H9 (cell line): Measurements from ENCODE around the gene ADAMTS15. TPM values are rescaled to one million over a fixed set of nuclear protein-coding genes. Genes with fewer than 3 reads are reported as not detected.

Source experiments
- DNase-seq: peaks from one replicate; pipeline ENCODE4 v3.0.0-alpha.2; 2017
- H2AFZ ChIP-seq: one replicate; pipeline ENCODE4 v1.6.1; 2013; ENCODE audit warnings: mild to moderate bottlenecking, low read length, control low read depth, moderate library complexity
- H2AK5ac ChIP-seq: 2 replicates; pipeline ENCODE4 v1.6.1; 2013; ENCODE audit warnings: low read length, control low read depth, mixed read lengths; ENCODE audit not compliant: insufficient read length
- H2BK120ac ChIP-seq: one replicate; pipeline ENCODE4 v1.6.1; 2013; ENCODE audit warnings: low read depth, mild to moderate bottlenecking, low read length, control low read depth, inconsistent platforms; ENCODE audit not compliant: poor library complexity, severe bottlenecking
- H2BK12ac ChIP-seq: 2 replicates; pipeline ENCODE4 v1.6.1; 2013; ENCODE audit warnings: low read length, control low read depth, mixed read lengths, low read depth; ENCODE audit not compliant: insufficient read length
- H2BK15ac ChIP-seq: 2 replicates; pipeline ENCODE4 v1.6.1; 2013; ENCODE audit warnings: low read depth, low read length, control low read depth
- H2BK20ac ChIP-seq: one replicate; pipeline ENCODE4 v1.6.1; 2013; ENCODE audit warnings: low read depth, mild to moderate bottlenecking, low read length, control low read depth, inconsistent platforms; ENCODE audit not compliant: poor library complexity, severe bottlenecking
- H2BK5ac ChIP-seq: 2 replicates; pipeline ENCODE4 v1.6.1; 2013; ENCODE audit warnings: low read length, control low read depth, mixed read lengths; ENCODE audit not compliant: insufficient read length
- H3K14ac ChIP-seq: 2 replicates; pipeline ENCODE4 v1.6.1; 2013; ENCODE audit warnings: low read length, control low read depth; ENCODE audit not compliant: insufficient read depth
- H3K18ac ChIP-seq: 2 replicates; pipeline ENCODE4 v1.6.1; 2013; ENCODE audit warnings: low read depth, mild to moderate bottlenecking, mixed read lengths, low read length, control low read depth; ENCODE audit not compliant: insufficient read length
- H3K23ac ChIP-seq: 2 replicates; pipeline ENCODE4 v1.6.1; 2013; ENCODE audit warnings: low read length, control low read depth, mixed read lengths, low read depth; ENCODE audit not compliant: insufficient read length
- H3K23me2 ChIP-seq: 2 replicates; pipeline ENCODE4 v1.6.1; 2013; ENCODE audit warnings: low read depth, mild to moderate bottlenecking, mixed read lengths, low read length, control low read depth; ENCODE audit not compliant: insufficient read length, poor library complexity, severe bottlenecking
- H3K27ac ChIP-seq: 2 replicates; pipeline ENCODE4 v1.5.1; 2013; ENCODE audit warnings: low read length, control low read depth, mixed read lengths, low read depth; ENCODE audit not compliant: insufficient read length
- H3K27me3 ChIP-seq: 2 replicates; pipeline ENCODE4 v1.6.1; 2013; ENCODE audit warnings: low read length, control low read depth, inconsistent platforms; ENCODE audit not compliant: insufficient read depth
- H3K4ac ChIP-seq: 2 replicates; pipeline ENCODE4 v1.6.1; 2013; ENCODE audit warnings: low read depth, mild to moderate bottlenecking, control low read depth, inconsistent platforms, low read length, moderate library complexity
- H3K4me1 ChIP-seq: 2 replicates; pipeline ENCODE4 v1.6.1; 2013; ENCODE audit warnings: low read length, control low read depth, inconsistent platforms; ENCODE audit not compliant: insufficient read depth
- H3K4me2 ChIP-seq: 2 replicates; pipeline ENCODE4 v1.6.1; 2013; ENCODE audit warnings: low read length, control low read depth, mixed read lengths; ENCODE audit not compliant: insufficient read length, insufficient read depth
- H3K56ac ChIP-seq: 2 replicates; pipeline ENCODE4 v1.6.1; 2013; ENCODE audit warnings: low read depth, mild to moderate bottlenecking, mixed read lengths, low read length, control low read depth; ENCODE audit not compliant: insufficient read length
- H3K79me1 ChIP-seq: 2 replicates; pipeline ENCODE4 v1.6.1; 2013; ENCODE audit warnings: low read depth, mild to moderate bottlenecking, moderate library complexity, low read length, control low read depth, inconsistent platforms; ENCODE audit not compliant: insufficient read depth, poor library complexity, severe bottlenecking
- H3K79me2 ChIP-seq: 2 replicates; pipeline ENCODE4 v1.6.1; 2013; ENCODE audit warnings: low read length, control low read depth, inconsistent platforms; ENCODE audit not compliant: insufficient read depth
- H3K9ac ChIP-seq: 2 replicates; pipeline ENCODE4 v1.6.1; 2013; ENCODE audit warnings: low read length, control low read depth, mixed read lengths; ENCODE audit not compliant: insufficient read length; ENCODE audit errors: extremely low read depth
- H3K9me3 ChIP-seq: one replicate; pipeline ENCODE4 v1.6.1; 2013; ENCODE audit warnings: low read depth, low read length, inconsistent platforms; ENCODE audit not compliant: control insufficient read depth
- H3T11ph ChIP-seq: one replicate; pipeline ENCODE4 v1.6.1; 2013; ENCODE audit warnings: mild to moderate bottlenecking, low read length, control low read depth, inconsistent platforms
- H4K20me1 ChIP-seq: one replicate; pipeline ENCODE4 v1.6.1; 2013; ENCODE audit not compliant: control insufficient read depth, insufficient read length, insufficient read depth
- H4K5ac ChIP-seq: 2 replicates; pipeline ENCODE4 v1.6.1; 2013; ENCODE audit warnings: low read depth, mild to moderate bottlenecking, mixed read lengths, low read length, control low read depth; ENCODE audit not compliant: insufficient read length
- H4K8ac ChIP-seq: replicated peaks from 2 replicates; pipeline ENCODE4 v1.6.1; 2013; ENCODE audit warnings: low read length, control low read depth, mixed read lengths, low read depth; ENCODE audit not compliant: insufficient read length
- H4K91ac ChIP-seq: 2 replicates; pipeline ENCODE4 v1.6.1; 2013; ENCODE audit warnings: low read depth, mild to moderate bottlenecking, moderate library complexity, mixed read lengths, low read length, control low read depth; ENCODE audit not compliant: insufficient read length
- H3K27ac Mint-ChIP-seq, 3 experiments: 2 replicates in 2 of 3; 3 replicates in 1 of 3; pipeline ENCODE4 v1.8.0; 2020 to 2021; ENCODE audit warnings: mixed read lengths in 3 of 3, mild to moderate bottlenecking in 1 of 3, moderate library complexity in 1 of 3
- H3K27me3 Mint-ChIP-seq: 2 replicates; pipeline ENCODE4 v1.8.0; 2021; ENCODE audit warnings: low read depth, mild to moderate bottlenecking, moderate library complexity, mixed read lengths
- H3K36me3 Mint-ChIP-seq, 3 experiments: 2 replicates in 2 of 3; 3 replicates in 1 of 3; pipeline ENCODE4 v1.8.0; 2020 to 2021; ENCODE audit warnings: low read depth in 3 of 3, mixed read lengths in 3 of 3; ENCODE audit not compliant: insufficient read depth in 1 of 3
- H3K4me1 Mint-ChIP-seq, 2 experiments: 2 replicates each; pipeline ENCODE4 v1.8.0; 2020; ENCODE audit warnings: mixed read lengths in 2 of 2
- H3K4me3 Mint-ChIP-seq, 2 experiments: 2 replicates in 1 of 2; 3 replicates in 1 of 2; pipeline ENCODE4 v1.8.0; 2020 to 2021; ENCODE audit warnings: mild to moderate bottlenecking in 2 of 2, mixed read lengths in 2 of 2, moderate library complexity in 1 of 2
- H3K9me3 Mint-ChIP-seq, 2 experiments: 2 replicates in 1 of 2; 3 replicates in 1 of 2; pipeline ENCODE4 v1.8.0; 2020; ENCODE audit warnings: mild to moderate bottlenecking in 2 of 2, mixed read lengths in 2 of 2, moderate library complexity in 1 of 2
- WGBS: extraction: QIAGEN DNeasy Blood & Tissue Kit; methylation state at CpG from one replicate; pipeline ENCODE4 v1.1.7; 2013; ENCODE audit warnings: missing lambda C conversion rate, low lambda C conversion rate, mixed read lengths; ENCODE audit not compliant: insufficient read length; ENCODE audit errors: extremely low coverage; 5-methylcytosine and 5-hydroxymethylcytosine counted together
- total RNA-seq: library from RNA; stranded (reverse); gene quantifications from 2 replicates; pipeline ENCODE4 v1.2.1, GENCODE V29; 2021
- TF ChIP-seq, protein P1 (sequence below): fragments of 200-600 bp; sonication (generic); conservative IDR thresholded peaks from 3 replicates; pipeline ENCODE4 v1.8.0; 2021; ENCODE audit warnings: antibody characterized with exemption, mild to moderate bottlenecking

Gene ADAMTS15
- total RNA-seq, 1 experiment from 2014 or later, result 1.3 TPM

GRCh38 chr11:130441719-130442118 is 6.7 kb upstream of the ADAMTS15 start:
- H2BK20ac ChIP-seq, result no peak overlapping the region
- no peak overlapping the region for H3K4me2 ChIP-seq
- no peaks in the 10 kb centered on the region for H3K9me3 ChIP-seq
- no peak overlapping the region for H2BK5ac ChIP-seq
- no peak overlapping the region for H2AK5ac ChIP-seq
- no peak overlapping the region for H3K9ac ChIP-seq
- H3K14ac ChIP-seq, result no peak overlapping the region
- no peak for DNase-seq
- no peak overlapping the region for H2BK12ac ChIP-seq
- H4K91ac ChIP-seq, result no peak overlapping the region
- no peaks in the 10 kb centered on the region for H3K4me1 Mint-ChIP-seq
- H2BK120ac ChIP-seq, result no peak overlapping the region
- H3K27me3 ChIP-seq, result no peaks in the 10 kb centered on the region
- H3T11ph ChIP-seq, result no peak overlapping the region
- no peak overlapping the region for H2AFZ ChIP-seq
- no peak overlapping the region for H3K56ac ChIP-seq
- H3K9me3 Mint-ChIP-seq, result no peaks in the 10 kb centered on the region; a peak in 2 of 5 replicates
- H3K4ac ChIP-seq, result no peak overlapping the region
- no peaks in the 10 kb centered on the region for H4K20me1 ChIP-seq
- no peak overlapping the region for H4K8ac ChIP-seq
- TF ChIP-seq, protein P1, sequence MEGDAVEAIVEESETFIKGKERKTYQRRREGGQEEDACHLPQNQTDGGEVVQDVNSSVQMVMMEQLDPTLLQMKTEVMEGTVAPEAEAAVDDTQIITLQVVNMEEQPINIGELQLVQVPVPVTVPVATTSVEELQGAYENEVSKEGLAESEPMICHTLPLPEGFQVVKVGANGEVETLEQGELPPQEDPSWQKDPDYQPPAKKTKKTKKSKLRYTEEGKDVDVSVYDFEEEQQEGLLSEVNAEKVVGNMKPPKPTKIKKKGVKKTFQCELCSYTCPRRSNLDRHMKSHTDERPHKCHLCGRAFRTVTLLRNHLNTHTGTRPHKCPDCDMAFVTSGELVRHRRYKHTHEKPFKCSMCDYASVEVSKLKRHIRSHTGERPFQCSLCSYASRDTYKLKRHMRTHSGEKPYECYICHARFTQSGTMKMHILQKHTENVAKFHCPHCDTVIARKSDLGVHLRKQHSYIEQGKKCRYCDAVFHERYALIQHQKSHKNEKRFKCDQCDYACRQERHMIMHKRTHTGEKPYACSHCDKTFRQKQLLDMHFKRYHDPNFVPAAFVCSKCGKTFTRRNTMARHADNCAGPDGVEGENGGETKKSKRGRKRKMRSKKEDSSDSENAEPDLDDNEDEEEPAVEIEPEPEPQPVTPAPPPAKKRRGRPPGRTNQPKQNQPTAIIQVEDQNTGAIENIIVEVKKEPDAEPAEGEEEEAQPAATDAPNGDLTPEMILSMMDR, result no peak
- no CpG with 5 or more reads among the region's 2 CpGs for WGBS
- H3K79me1 ChIP-seq, result no peaks in the 10 kb centered on the region
- no peak overlapping the region for H3K27ac ChIP-seq
- H3K23me2 ChIP-seq, result no peaks in the 10 kb centered on the region
- no peaks in the 10 kb centered on the region for H3K4me1 ChIP-seq
- H3K36me3 Mint-ChIP-seq, result no peaks in the 10 kb centered on the region
- no peak overlapping the region for H4K5ac ChIP-seq
- no peak overlapping the region for H2BK15ac ChIP-seq
- no peak overlapping the region for H3K18ac ChIP-seq
- no peaks in the 10 kb centered on the region for H3K79me2 ChIP-seq
- no peak overlapping the region for H3K23ac ChIP-seq
- H3K27me3 Mint-ChIP-seq, result peaks cover 65% of the 10 kb centered on the region
- no peak overlapping the region for H3K27ac Mint-ChIP-seq
- no peak overlapping the region for H3K4me3 Mint-ChIP-seq
